Measurements from ENCODE around the gene RARS2.
"Not testable (repeated sequence)": the region's sequence is repeated elsewhere in the genome, so short reads cannot be mapped to it uniquely, and the experiment has no call there.

The RARS2 gene, protein sequence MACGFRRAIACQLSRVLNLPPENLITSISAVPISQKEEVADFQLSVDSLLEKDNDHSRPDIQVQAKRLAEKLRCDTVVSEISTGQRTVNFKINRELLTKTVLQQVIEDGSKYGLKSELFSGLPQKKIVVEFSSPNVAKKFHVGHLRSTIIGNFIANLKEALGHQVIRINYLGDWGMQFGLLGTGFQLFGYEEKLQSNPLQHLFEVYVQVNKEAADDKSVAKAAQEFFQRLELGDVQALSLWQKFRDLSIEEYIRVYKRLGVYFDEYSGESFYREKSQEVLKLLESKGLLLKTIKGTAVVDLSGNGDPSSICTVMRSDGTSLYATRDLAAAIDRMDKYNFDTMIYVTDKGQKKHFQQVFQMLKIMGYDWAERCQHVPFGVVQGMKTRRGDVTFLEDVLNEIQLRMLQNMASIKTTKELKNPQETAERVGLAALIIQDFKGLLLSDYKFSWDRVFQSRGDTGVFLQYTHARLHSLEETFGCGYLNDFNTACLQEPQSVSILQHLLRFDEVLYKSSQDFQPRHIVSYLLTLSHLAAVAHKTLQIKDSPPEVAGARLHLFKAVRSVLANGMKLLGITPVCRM

GRCh38 chr6:87589693-87590416, at the start of gene RARS2, which contains the start of gene ORC3:
TSS of gene RARS2 (minus strand) at chr6:87589987. CDS start at chr6:87589957, 30 bp downstream.
TSS of gene ORC3 (plus strand) at chr6:87590135. CDS start at chr6:87590169, 34 bp downstream.
- peak; percentile 86 to 89 for DNase-seq (ENCODE audit: low read depth in 2 of 2)

GRCh38 chr6:87639373-87639772, 49.6 kb upstream of the RARS2 start:
- no peak for DNase-seq (ENCODE audit: low read depth in 2 of 2)

GRCh38 chr6:87637106-87637505, 47.3 kb upstream of the RARS2 start:
- DNase-seq (ENCODE audit: low read depth in 2 of 2) = no peak

DNA sequence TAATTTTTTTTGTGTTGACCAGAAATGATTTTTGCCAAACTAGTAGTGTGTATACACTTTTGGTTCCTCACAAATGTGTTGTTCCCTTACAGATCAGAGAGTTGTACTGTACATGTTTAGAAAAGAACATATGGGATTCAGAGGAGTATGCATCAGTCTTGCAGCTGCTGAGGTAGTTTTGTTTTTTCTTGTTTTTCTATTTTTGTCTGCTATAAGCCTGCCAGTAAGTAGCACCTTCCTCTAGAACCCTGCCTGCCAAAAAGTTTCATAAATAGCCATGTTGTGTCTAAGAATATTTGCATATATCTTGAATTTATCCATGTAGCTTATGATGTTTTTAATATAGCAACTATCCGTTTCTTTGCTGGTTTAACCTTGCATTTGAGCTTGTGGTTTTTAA, 46.5 kb upstream of the RARS2 start:
- DNase-seq (ENCODE audit: low read depth in 2 of 2) = no peak

DNA sequence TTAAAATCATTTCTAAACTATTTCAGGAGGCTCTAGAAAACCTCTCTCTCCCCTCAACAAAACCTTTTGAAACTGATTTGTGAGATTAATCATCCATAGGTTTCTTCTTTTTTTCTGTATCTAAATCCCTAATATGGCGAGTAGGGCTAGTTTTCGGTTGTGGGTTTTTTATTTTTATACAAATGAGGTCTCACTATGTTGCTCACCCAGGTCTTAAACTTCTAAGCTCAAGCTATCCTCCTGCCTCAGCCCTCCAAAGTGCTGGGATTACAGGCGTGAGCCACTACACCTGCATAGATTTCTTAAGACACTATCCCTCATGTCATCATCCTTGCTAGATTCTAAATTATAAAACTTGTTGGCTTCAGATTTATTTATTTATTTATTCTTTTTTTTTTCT, 44.1 kb upstream of the RARS2 start:
- no peak for DNase-seq (ENCODE audit: low read depth in 2 of 2)

DNA sequence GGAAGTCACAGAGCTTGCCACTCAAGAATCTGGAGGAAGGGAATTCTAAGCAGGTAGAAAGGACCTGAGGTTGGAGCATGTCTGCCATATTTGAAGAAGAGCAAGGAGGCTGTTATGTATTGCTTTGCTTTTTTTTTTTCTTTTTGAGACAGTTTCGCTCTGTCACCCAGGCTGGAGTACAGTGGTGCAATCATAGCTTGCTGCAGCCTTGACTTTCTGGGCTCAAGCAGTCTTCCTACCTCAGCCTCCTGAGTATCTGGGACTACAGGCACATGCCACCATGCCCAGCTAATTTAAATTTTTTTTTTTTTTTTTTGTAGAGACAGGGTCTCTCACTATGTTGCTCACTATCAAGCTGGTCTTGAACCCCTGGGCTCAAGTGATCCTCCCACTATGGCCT, 41.0 kb upstream of the RARS2 start:
- DNase-seq (ENCODE audit: low read depth in 2 of 2) = no peak

DNA sequence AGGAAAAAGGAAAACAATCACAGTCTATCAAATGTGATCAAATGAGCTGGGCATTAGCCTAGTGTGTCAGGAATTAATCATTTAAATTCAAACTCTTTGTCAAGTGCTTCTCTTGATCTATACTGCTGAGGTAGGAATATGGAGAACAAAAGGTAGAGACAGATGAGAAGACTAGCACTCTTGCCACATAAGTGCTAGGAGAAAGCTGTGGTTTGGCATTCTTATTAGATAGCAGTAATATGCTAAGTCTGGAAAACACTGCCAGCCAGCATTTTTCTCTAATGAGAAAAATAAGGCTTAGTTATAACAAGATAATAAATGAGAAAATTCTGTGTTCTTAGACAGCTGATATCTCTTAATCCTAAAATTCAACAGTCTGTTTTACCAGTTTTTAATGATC, 39.1 kb upstream of the RARS2 start:
- DNase-seq (ENCODE audit: low read depth in 2 of 2) = no peak

- no peak for DNase-seq (ENCODE audit: low read depth in 2 of 2)
These were observed 38.6 kb upstream of the RARS2 start for GRCh38 chr6:87628424-87628823.

- DNase-seq (ENCODE audit: low read depth in 2 of 2) = no peak
These were observed 33.5 kb upstream of the RARS2 start for GRCh38 chr6:87623248-87623647.

DNA sequence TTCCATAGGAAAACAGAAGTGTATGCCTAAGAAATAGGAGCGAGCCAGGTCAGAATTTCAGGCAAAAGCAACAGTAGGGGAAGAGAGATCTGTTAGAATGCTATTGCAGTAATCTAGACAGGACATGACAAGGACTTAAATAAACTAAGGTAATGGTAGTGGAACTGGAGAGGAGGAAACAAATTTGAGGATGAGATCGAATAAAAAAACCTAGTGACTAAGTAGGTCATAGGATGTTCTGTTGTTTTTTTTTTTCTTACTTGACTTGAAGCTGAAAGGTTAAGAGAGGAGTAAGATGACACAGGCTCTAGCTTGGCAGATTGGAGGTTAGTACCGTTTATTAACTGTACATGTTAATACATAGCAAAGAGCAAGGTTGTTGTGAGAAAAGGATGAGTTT, 28.7 kb upstream of the RARS2 start:
- DNase-seq (ENCODE audit: low read depth in 2 of 2) = no peak

GRCh38 chr6:87617405-87617804, 27.6 kb upstream of the RARS2 start:
- DNase-seq (ENCODE audit: low read depth in 2 of 2) = no peak

DNA sequence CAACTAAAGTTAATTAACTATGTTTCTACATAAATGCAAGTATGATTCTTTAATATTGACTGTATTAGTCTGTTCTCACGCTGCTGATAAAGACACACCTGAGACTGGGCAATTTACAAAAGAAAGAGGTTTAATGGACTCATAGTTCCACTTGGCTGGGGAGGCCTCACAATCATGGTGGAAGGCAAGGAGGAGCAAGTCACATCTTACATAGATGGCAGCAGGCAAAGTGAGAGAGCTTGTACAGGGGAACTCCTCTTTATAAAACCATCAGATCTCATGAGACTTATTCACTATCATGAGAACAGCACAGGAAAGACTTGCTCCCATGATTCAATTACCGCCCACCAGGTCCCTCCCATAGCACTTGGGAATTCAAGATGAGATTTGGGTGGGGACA, 23.2 kb upstream of the RARS2 start:
- DNase-seq (ENCODE audit: low read depth in 2 of 2) = not testable (repeated sequence)

DNA sequence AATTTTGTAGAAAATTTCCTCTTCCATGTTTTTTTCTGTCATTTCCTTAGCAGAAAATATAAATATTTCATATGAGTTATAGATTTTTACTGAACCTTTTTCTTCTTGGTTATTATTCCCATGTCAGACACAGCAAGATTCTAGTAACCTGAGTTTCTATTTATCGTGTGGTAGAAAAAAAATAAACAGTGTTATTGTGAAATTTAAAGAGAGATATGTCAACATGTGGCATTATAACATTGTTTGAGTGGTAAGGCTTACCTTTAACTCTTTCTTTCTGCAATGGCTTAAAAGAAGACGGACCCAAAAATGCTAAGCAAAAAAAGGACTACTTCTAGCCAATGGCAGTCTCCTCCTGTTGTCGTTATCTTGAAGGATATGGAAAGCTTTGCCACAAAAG, 19.0 kb upstream of the RARS2 start:
- DNase-seq (ENCODE audit: low read depth in 2 of 2) = no peak

DNA sequence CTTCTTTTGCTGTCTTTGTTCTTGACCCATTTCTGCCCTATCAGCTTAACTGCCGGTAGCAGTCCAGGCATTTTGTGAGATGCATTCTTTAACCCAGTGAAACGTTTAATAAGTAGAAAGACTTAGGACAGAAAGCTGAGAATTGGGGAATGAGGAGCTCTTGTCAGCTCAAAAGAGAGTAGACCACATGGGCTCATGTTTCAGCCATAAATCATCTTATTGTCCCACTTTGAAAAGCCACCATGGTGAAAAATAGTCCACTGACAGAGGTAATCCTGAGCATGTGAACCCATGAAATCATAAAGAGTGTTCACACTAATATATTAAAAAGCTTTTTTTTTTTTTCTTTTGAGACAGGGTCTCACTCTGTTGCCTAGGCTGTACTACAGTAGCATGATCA, 16.4 kb upstream of the RARS2 start:
- no peak for DNase-seq (ENCODE audit: low read depth in 2 of 2)

- DNase-seq (ENCODE audit: low read depth in 2 of 2) = no peak
These were observed 10.8 kb upstream of the RARS2 start for GRCh38 chr6:87600576-87600975.

- DNase-seq (ENCODE audit: low read depth in 2 of 2) = no peak
These were observed 1.2 kb upstream of the RARS2 start for GRCh38 chr6:87590990-87591389.

- no peak for DNase-seq (ENCODE audit: low read depth in 2 of 2)
These were observed 662 bp upstream of the RARS2 start for GRCh38 chr6:87590417-87590880.

DNA sequence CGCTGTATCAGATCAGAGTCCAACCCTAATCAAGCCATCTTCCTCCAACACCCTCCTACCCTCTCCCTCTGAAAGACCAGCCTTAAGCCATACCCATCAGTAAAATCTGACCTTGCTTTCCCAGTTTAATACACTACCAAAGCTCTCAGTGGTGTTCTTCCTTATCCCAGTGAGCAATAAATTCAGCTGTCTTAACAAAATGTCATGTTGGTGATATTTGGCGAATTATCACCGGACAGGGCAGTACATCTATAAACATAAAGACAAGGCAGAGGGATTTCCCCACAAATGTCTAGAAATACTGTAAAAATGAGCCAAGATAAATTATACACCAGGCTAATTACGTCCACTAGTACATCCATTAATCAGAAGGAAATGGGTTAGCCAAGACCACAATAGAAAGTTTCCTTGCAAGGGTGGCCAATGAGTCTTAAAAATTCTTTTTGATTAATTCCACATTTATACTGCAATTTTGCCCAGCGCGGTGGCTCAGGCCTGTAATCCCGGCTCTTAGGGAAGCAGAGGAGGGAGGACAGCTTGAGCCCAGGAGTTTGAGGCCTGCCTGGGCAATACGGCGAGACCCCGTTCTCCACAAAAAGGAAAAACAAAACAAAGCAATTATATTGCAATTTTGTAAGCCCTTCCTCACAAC, 905 bp downstream of the RARS2 start:
- no peak for DNase-seq (ENCODE audit: low read depth in 2 of 2)

- no peak for DNase-seq (ENCODE audit: low read depth in 2 of 2)
These were observed 3.3 kb downstream of the RARS2 start for GRCh38 chr6:87586371-87587077.

GRCh38 chr6:87583822-87584221, 6.0 kb downstream of the RARS2 start:
- no peak for DNase-seq (ENCODE audit: low read depth in 2 of 2)

DNA sequence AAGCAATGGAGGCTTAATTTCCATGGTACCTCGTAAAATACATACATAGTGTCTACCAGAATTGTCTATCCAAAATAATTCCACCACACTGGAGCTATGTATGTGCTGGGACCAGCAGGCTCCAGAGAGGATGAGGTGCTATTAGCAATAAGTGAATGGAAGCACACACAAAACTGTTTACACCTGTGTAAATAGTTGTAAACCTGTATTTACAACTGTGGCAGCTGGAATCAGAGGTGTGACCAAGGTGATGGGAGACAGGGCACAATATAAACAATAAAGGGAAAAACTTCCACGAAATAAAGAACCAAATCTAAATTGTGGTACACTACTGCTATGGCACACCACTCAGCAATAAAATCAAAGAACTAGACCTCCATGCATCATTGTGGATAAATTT, 14.4 kb downstream of the RARS2 start:
- no peak for DNase-seq (ENCODE audit: low read depth in 2 of 2)
